Activated T-cell treated with anti-CD3 and anti-CD28 coated beads for 4 hours (primary cell): ENCODE measurements around the gene PAX9.

Source experiments
- DNase-seq: peaks from one replicate; pipeline ENCODE4 v3.0.0-alpha.2; 2020

PAX9 gene

DNA sequence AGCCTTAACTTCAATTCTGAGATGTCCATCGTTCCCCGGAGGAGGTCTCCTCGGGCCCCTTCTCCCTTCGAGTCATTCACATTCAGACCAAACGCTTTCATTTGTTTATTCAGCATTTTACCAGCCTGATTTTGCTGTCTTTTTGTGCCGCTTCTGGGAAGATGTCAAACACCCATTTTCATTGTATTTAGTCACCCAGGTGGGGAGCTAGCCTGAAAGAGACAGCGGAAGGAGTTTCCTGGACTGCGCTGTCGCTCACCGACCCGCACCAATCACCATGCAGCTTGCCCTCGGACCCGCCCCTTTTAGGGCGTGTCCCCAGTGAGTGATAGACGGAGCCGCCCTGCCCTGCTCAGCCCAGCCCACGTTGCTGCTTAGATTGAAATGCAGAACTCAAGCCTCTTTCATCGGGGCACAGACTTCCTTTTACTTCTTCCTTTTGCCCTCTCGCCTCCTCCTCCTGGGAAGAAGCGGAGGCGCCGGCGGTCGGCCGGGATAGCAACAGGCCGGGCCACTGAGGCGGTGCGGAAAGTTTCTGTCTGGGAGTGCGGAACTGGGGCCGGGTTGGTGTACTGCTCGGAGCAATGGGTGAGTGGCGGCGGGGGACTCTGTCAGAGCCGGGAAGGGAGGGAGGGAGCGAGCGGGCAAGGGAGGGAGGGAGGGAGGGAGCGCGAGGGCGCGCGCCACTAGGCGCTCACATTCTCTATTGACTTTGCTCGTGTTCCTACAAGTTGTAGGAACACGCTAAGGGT, at the start of gene PAX9:
PAX9 (plus strand) TSS at position 355 of the 752 bp plus-strand sequence; CDS start at position 585, 230 bp downstream.
- no peak for DNase-seq

GRCh38 chr14:36617824-36618223, 43.8 kb upstream of the PAX9 start:
- no peak for DNase-seq

DNA sequence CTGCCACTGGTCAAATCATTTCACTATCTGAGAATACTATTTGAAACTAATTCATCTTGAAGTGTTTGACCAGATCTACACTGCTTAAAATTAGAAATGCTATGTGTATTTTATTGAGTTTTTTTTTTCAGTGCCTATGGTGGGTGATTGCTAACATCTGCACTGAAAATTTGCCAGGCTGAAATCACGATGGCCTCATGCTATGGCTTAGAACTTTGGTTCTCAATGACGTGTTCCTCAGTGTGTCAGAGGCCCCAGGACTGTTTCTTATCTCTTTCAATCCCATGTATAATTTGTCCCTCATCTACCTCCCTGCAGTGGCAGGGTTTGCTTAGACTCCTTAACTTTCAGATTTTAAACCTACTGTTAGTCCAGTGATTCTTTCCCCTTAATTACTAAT, 43.0 kb upstream of the PAX9 start:
- no peak for DNase-seq

DNA sequence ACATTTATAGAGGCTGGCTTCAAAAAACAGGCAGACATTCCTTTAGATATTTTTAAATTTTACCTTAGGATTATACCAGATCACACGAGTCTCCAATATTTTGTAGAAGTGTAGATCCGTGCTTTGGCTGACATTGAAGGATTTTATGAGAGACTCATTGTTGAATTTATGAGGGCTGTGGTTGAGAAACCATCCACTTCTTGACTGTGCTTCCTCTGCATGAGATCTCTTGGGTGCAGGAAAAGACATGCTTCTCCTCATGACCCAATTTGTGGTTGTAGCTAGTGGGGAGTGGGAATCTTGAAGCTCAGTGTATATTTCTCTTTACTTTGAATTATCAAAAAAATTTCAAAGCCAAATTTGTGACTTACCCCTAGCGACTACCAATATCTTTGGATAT, 42.5 kb upstream of the PAX9 start:
- no peak for DNase-seq

DNA sequence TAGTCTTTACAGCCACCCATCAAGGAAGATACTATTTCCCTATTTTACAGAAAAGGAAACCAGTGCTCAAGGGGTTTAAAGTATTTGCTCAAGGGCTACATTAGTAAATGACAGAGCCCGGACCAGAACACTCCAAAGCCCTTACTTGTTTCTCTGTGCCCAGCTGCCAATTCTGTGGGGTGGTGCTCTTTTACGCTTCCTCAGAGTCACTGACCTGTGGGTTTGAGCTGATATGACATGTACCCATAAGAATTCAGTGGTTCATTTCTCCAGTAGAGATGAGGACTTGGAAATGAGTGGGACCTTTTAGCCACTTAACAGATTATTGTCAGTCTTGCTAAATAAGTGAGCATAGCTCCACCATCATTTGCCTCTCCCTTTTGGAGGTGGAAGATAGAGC, 41.8 kb upstream of the PAX9 start:
- DNase-seq: no peak

DNA sequence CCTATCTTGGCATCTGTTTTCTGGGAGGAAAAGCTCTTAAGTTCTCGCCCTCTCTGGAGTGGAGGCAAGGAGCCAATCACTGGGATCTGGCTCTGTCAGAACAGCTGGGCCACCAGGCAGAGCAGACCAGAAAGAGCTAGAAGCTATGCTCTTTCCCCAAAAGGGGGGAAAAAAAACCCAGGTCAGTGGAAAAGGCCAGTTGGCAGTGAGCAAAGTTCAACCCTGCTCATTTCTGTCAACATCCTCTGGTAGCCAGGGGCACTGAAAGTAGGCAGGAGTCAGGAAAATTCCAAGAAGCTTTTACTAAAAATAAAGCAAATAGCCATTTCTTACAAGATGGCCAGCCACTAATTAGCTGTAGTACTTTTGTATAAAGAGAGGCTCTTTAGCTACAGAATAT, 36.6 kb upstream of the PAX9 start:
- no peak for DNase-seq

DNA sequence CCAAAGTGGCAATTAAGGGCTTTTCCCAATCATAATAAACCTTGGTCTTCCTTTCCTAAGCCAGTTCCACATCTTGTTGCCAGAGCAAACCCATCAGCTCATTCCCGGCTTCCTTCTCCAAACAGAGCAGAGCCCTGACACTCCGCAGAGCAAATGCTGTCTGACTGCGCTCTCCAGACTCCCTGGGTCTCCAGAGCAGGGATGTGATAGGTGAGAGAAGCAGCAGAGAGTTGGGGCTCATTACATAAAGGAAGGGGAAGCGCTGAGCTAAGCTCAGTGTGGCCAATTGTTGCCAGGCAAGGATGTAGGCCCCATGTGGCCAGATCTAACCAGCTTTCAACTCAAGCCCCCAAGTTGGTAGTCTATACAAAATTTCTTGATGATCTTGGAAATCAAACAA, 36.2 kb upstream of the PAX9 start:
- DNase-seq: no peak

- DNase-seq: no peak
These were observed 35.5 kb upstream of the PAX9 start for GRCh38 chr14:36626151-36626550.

DNA sequence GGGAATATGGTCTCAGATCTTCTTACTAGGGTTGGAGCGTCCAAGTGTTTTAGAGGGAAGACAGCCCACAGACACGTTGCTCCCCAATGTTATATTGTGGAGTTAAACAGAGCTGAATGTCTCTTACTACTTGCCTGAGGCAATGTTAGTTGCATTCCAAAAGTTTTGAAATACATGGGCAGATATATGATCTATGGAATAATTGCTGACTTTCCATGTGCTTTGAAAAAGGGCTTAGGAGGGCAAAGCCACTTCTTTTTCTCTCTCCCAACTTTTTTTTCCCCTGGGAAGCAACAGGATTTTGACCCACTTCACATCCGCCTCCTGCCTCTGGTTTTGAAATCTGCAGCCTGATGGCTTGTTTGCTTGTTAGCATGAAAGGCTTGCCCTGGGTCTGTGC, 33.7 kb upstream of the PAX9 start:
- no peak for DNase-seq

- no peak for DNase-seq
These were observed 28.1 kb upstream of the PAX9 start for GRCh38 chr14:36633580-36633979.

DNA sequence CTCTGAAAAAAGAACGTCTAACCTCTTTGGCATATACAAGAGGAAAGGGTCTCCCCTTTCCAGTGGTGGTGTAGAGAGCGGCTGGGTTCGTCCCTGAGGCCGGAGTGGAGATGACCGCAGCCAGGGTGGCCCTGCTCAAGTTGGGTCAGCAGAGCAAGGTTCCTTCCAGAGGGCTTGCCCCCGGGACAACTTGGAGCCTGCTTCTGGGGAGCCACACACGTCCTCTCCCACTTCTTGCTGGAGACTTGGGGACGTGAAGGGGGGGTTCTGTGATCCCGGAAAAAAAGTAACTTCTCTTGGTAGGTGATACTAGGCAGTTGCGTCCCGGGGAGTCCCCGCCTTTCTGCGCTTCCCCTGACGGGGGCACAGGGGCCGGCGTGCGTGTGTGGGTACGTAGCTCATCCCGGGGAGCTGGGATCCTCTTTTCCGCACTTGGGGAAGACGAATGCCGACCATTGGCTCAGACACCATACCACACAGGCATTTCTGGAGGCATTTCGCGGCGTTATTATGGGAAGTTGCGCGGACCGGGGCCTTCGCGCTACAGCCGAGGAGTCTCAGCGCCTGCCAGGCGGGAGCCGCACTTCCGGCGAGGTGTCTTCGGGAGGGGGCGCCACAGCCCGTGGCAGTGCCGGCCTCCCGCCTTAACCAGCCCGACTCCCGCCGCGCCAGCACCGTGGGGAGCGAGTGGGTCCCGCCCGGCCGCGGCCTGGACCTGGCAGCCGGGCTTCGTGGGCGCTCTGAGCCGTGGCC, 14.8 kb upstream of the PAX9 start:
- DNase-seq: no peak

GRCh38 chr14:36647417-36647823, 14.2 kb upstream of the PAX9 start:
- no peak for DNase-seq

- DNase-seq: no peak
These were observed 13.6 kb upstream of the PAX9 start for GRCh38 chr14:36647824-36648753.

DNA sequence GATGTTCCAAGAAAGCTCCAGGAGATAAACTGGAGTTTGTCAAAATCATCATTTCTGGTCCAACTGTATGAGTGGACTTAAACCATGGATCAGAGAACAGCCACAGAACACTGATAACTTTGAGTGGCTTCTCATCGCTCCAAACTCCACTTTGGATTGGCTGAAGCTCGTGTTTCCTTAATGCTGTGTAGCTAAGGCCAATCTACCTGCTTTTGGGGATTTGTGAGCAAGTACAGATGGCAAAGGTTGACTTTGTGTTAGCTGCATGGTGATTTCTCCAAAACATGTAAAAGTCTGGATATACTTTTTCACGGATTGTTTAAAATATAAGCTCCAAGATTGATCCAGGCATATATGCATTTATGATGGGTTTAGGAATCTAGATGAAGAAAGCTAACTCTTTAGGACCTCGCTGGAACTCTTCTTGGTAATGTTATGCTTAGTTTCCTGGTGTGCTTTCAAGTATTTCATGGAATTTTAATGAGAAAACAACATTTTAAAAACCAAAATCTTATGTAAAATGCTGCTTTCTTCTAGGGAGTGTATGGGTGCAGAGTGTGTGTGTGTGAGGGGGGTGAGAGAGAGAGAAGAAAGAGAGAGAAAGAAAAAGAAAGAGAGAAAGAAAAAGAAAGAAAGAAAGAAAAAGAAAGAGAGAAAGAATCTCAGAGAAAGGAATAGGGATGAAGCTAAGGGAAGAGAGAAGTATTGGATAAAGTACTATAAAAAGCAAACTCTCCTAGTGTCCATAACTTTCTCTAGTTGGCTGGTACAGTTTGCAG, 11.6 kb upstream of the PAX9 start:
- DNase-seq: no peak

- DNase-seq: no peak
These were observed 9.0 kb upstream of the PAX9 start for GRCh38 chr14:36652542-36653201.

GRCh38 chr14:36653413-36653812, 8.2 kb upstream of the PAX9 start:
- DNase-seq: no peak

- no peak for DNase-seq
These were observed 7.5 kb upstream of the PAX9 start for GRCh38 chr14:36653962-36654793.

- DNase-seq: no peak
These were observed 6.8 kb upstream of the PAX9 start for GRCh38 chr14:36654794-36655381.

- DNase-seq: no peak
These were observed 6.1 kb upstream of the PAX9 start for GRCh38 chr14:36655571-36655962.

DNA sequence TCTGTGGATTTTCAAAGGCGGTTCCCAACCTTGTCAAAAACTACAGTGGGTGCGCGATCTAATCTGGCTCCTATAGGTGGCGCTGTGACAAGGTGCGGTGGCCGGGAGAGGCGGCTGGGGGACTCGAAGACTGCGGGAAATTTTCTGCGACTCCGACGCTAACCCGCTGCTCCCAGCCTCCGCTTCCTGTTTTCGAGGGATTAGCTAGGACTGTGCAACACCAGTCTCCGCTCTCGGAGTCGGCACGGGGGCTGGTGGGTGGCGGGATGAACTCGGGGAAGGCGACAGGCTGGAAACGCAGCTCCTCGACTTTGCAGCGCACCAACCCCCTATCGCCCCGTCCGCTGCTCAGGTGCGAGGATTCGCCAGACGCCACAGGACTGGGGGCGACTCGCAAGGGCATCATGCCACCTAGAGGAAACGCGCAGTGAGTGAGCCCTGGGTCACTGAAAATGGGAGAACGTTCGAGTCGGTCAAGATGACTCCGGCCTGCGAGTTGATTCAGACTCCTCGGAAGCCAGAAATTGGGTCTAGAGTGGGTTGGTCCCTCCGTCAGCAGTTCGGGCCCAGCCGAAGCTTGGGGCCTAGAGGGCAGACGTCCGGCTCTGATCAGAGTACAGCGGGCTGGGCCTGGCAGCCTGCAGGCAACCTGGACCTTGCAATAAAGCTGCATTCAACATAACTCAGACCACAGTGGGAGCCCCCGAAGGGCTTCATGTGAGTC, 5.5 kb upstream of the PAX9 start:
- no peak for DNase-seq
